ENCODE measurements around the gene CNOT2. TPM values are rescaled to one million over a fixed set of nuclear protein-coding genes. Genes with fewer than 3 reads are reported as not detected.

CNOT2 gene
- total RNA-seq, 2 donors from 2014 or later: 96.2 to 96.5 TPM

- Histone ChIP-seq H3K4me1 (ENCODE audit: control insufficient read depth, insufficient read depth, low read length) (no peaks in the 10 kb centered on the region), H3K27ac (ENCODE audit: low read depth, low read length) (no peak overlapping the region), H3K27me3 (ENCODE audit: control insufficient read depth, insufficient read depth, low read length, poor library complexity, severe bottlenecking) (no peaks in the 10 kb centered on the region), H3K9ac (ENCODE audit: extremely low read depth, low read length, poor library complexity, severe bottlenecking) (no peak overlapping the region), H3K36me3 (ENCODE audit: control insufficient read depth, insufficient read depth, low read length) (peaks cover 25% of the 10 kb centered on the region), H3K4me3 (ENCODE audit: low read length) (no peak overlapping the region), H3K9me3 (ENCODE audit: control insufficient read depth, low read length) (no peaks in the 10 kb centered on the region)
- Mint-ChIP-seq H3K9me3 (no peaks in the 10 kb centered on the region), H3K27ac (no peak overlapping the region), H3K4me1 (no peaks in the 10 kb centered on the region), H3K4me3 (no peak overlapping the region), H3K36me3 (ENCODE audit: low read depth) (peaks cover 35% of the 10 kb centered on the region), H3K27me3 (ENCODE audit: insufficient read depth) (no peaks in the 10 kb centered on the region)
- 89 to 93% methylated on average over 3 of the region's 3 CpGs for WGBS, 2 experiments (ENCODE audit: insufficient coverage in 1 of 2, insufficient read length in 1 of 2)
- TF ChIP-seq CTCF (conservative IDR thresholded peaks at IDR 0.05): no peak
- no peak for DNase-seq
Observed at GRCh38 chr12:70398862-70399261, 155.6 kb downstream of the CNOT2 start.

GRCh38 chr12:70399311-70399710, 156.1 kb downstream of the CNOT2 start:
- Histone ChIP-seq H3K4me3 (ENCODE audit: low read length) (no peak overlapping the region), H3K27me3 (ENCODE audit: control insufficient read depth, insufficient read depth, low read length, poor library complexity, severe bottlenecking) (no peaks in the 10 kb centered on the region), H3K4me1 (ENCODE audit: control insufficient read depth, insufficient read depth, low read length) (no peaks in the 10 kb centered on the region), H3K9me3 (ENCODE audit: control insufficient read depth, low read length) (no peaks in the 10 kb centered on the region), H3K27ac (ENCODE audit: low read depth, low read length) (no peak overlapping the region), H3K36me3 (ENCODE audit: control insufficient read depth, insufficient read depth, low read length) (peaks cover 26% of the 10 kb centered on the region), H3K9ac (ENCODE audit: extremely low read depth, low read length, poor library complexity, severe bottlenecking) (no peak overlapping the region)
- no peak overlapping the region for H3K4me3 Mint-ChIP-seq
- no peaks in the 10 kb centered on the region for H3K27me3 Mint-ChIP-seq (ENCODE audit: insufficient read depth)
- H3K36me3 Mint-ChIP-seq (ENCODE audit: low read depth): peaks cover 38% of the 10 kb centered on the region
- 77 to 100% methylated on average over 3 to 6 of the region's 6 CpGs for WGBS, 2 experiments (ENCODE audit: insufficient coverage in 1 of 2, insufficient read length in 1 of 2)
- no peak for DNase-seq
- H3K9me3 Mint-ChIP-seq: no peaks in the 10 kb centered on the region
- no peak overlapping the region for H3K27ac Mint-ChIP-seq
- TF ChIP-seq CTCF (conservative IDR thresholded peaks at IDR 0.05): no peak
- H3K4me1 Mint-ChIP-seq: peaks cover 2% of the 10 kb centered on the region

GRCh38 chr12:70400124-70400523, 156.9 kb downstream of the CNOT2 start:
- H3K4me1 Mint-ChIP-seq: peaks cover 2% of the 10 kb centered on the region
- no peak overlapping the region for H3K27ac Mint-ChIP-seq
- peaks cover 44% of the 10 kb centered on the region for H3K36me3 Mint-ChIP-seq (ENCODE audit: low read depth)
- Histone ChIP-seq H3K9me3 (ENCODE audit: control insufficient read depth, low read length) (no peaks in the 10 kb centered on the region), H3K4me3 (ENCODE audit: low read length) (no peak overlapping the region), H3K36me3 (ENCODE audit: control insufficient read depth, insufficient read depth, low read length) (peaks cover 26% of the 10 kb centered on the region), H3K9ac (ENCODE audit: extremely low read depth, low read length, poor library complexity, severe bottlenecking) (no peak overlapping the region), H3K27ac (ENCODE audit: low read depth, low read length) (no peak overlapping the region), H3K27me3 (ENCODE audit: control insufficient read depth, insufficient read depth, low read length, poor library complexity, severe bottlenecking) (no peaks in the 10 kb centered on the region), H3K4me1 (ENCODE audit: control insufficient read depth, insufficient read depth, low read length) (no peaks in the 10 kb centered on the region)
- H3K27me3 Mint-ChIP-seq (ENCODE audit: insufficient read depth): no peaks in the 10 kb centered on the region
- 60 to 89% methylated on average over 2 to 3 of the region's 3 CpGs for WGBS, 2 experiments (ENCODE audit: insufficient coverage in 1 of 2, insufficient read length in 1 of 2)
- H3K4me3 Mint-ChIP-seq: no peak overlapping the region
- no peak for TF ChIP-seq CTCF (conservative IDR thresholded peaks at IDR 0.05)
- no peaks in the 10 kb centered on the region for H3K9me3 Mint-ChIP-seq
- DNase-seq: no peak

Measured in endodermal cell (in vitro differentiated cells).